Activated T-cell treated with anti-CD3 and anti-CD28 coated beads, Interleukin-2, amount 50 U/mL, for 72 hours (primary cell): ENCODE results near the gene PAQR4. TPM values are rescaled to one million over a fixed set of nuclear protein-coding genes. Genes with fewer than 3 reads are reported as not detected.
"Not testable (repeated sequence)": the region's sequence is repeated elsewhere in the genome, so short reads cannot be mapped to it uniquely, and the experiment has no call there.

Experiments used
- ATAC-seq, 2 donors: fragments of 150-1000 bp; cut with Tn5 transposase; replicated peaks in 1 of 2; 2 replicates each; pipeline ENCODE4 v1.10.0; 2021; ENCODE audit warnings: moderate library complexity in 2 of 2, mild to moderate bottlenecking in 1 of 2
- DNase-seq, 2 donors: peaks; one replicate each; pipeline ENCODE4 v3.0.0; 2021 to 2022; ENCODE audit warnings: mixed read lengths in 1 of 2
- H3K27ac Mint-ChIP-seq: one replicate; pipeline ENCODE4 v1.8.0; 2022; ENCODE audit warnings: mild to moderate bottlenecking, moderate library complexity, mixed read lengths
- H3K27me3 Mint-ChIP-seq: one replicate; pipeline ENCODE4 v1.8.0; 2022; ENCODE audit warnings: low read depth, mixed read lengths
- H3K36me3 Mint-ChIP-seq, 2 donors: one replicate each; pipeline ENCODE4 v1.8.0; 2022; ENCODE audit warnings: mixed read lengths in 2 of 2, mild to moderate bottlenecking in 1 of 2; ENCODE audit not compliant: insufficient read depth in 2 of 2
- H3K4me1 Mint-ChIP-seq: one replicate; pipeline ENCODE4 v1.8.0; 2022; ENCODE audit warnings: low read depth, mixed read lengths
- H3K4me3 Mint-ChIP-seq, 2 donors: one replicate each; pipeline ENCODE4 v1.8.0; 2022; ENCODE audit warnings: mild to moderate bottlenecking in 2 of 2, mixed read lengths in 2 of 2, moderate library complexity in 2 of 2
- H3K9me3 Mint-ChIP-seq, 2 donors: one replicate each; pipeline ENCODE4 v1.8.0; 2022; ENCODE audit warnings: mixed read lengths in 2 of 2
- total RNA-seq, 2 donors: library from RNA; stranded (reverse); gene quantifications; one replicate each; pipeline ENCODE4 v1.2.3, GENCODE V29; 2022

PAQR4 gene
- total RNA-seq, 2 donors from 2014 or later = 31.9 to 40.0 TPM

GRCh38 chr16:2931231-2931914 lies 37.8 kb upstream of the PAQR4 start:
- not testable (repeated sequence) for H3K9me3 Mint-ChIP-seq, H3K36me3 Mint-ChIP-seq, H3K27me3 Mint-ChIP-seq, H3K4me3 Mint-ChIP-seq, H3K4me1 Mint-ChIP-seq, H3K27ac Mint-ChIP-seq, ATAC-seq, DNase-seq

GRCh38 chr16:2933136-2933535 lies 36.0 kb upstream of the PAQR4 start:
- DNase-seq (no peak), ATAC-seq (no peak)
- H3K27me3 Mint-ChIP-seq = no peaks in the 10 kb centered on the region
- H3K27ac Mint-ChIP-seq = no peak overlapping the region
- peaks cover 0 to 2% of the 10 kb centered on the region in 2 donors for H3K36me3 Mint-ChIP-seq
- no peaks in the 10 kb centered on the region for H3K4me1 Mint-ChIP-seq
- H3K9me3 Mint-ChIP-seq = no peaks in the 10 kb centered on the region
- no peak overlapping the region for H3K4me3 Mint-ChIP-seq

GRCh38 chr16:2933701-2934100 lies 35.4 kb upstream of the PAQR4 start:
- no peak overlapping the region for H3K27ac Mint-ChIP-seq
- H3K9me3 Mint-ChIP-seq = no peaks in the 10 kb centered on the region
- ATAC-seq = no peak
- H3K36me3 Mint-ChIP-seq = peaks cover 0 to 2% of the 10 kb centered on the region in 2 donors
- no peak for DNase-seq
- no peaks in the 10 kb centered on the region for H3K27me3 Mint-ChIP-seq
- no peaks in the 10 kb centered on the region for H3K4me1 Mint-ChIP-seq
- no peak overlapping the region for H3K4me3 Mint-ChIP-seq

GRCh38 chr16:2934450-2934849 lies 34.7 kb upstream of the PAQR4 start:
- Mint-ChIP-seq H3K36me3 (peaks cover 0 to 2% of the 10 kb centered on the region in 2 donors), H3K27ac (no peak overlapping the region), H3K9me3 (no peaks in the 10 kb centered on the region), H3K27me3 (no peaks in the 10 kb centered on the region), H3K4me3 (no peak overlapping the region), H3K4me1 (no peaks in the 10 kb centered on the region)
- DNase-seq (no peak), ATAC-seq (no peak)

GRCh38 chr16:2936436-2937011 lies 32.6 kb upstream of the PAQR4 start:
- Mint-ChIP-seq H3K36me3 (peaks cover 0 to 2% of the 10 kb centered on the region in 2 donors), H3K9me3 (no peaks in the 10 kb centered on the region), H3K4me3 (no peak overlapping the region), H3K27ac (no peak overlapping the region), H3K4me1 (no peaks in the 10 kb centered on the region), H3K27me3 (no peaks in the 10 kb centered on the region)
- no peak for ATAC-seq
- no peak for DNase-seq

- Mint-ChIP-seq H3K36me3 (peaks cover 0 to 2% of the 10 kb centered on the region in 2 donors), H3K9me3 (no peaks in the 10 kb centered on the region), H3K27me3 (no peaks in the 10 kb centered on the region), H3K4me1 (no peaks in the 10 kb centered on the region), H3K27ac (no peak overlapping the region), H3K4me3 (no peak overlapping the region)
- ATAC-seq (peak in 1 of 2 donors; percentile 21), DNase-seq (no peak)
These were observed 32.0 kb upstream of the PAQR4 start for GRCh38 chr16:2937170-2937569.

GRCh38 chr16:2938206-2938605 lies 30.9 kb upstream of the PAQR4 start:
- no peak for DNase-seq
- Mint-ChIP-seq H3K27ac (no peak overlapping the region), H3K9me3 (no peaks in the 10 kb centered on the region), H3K36me3 (peaks cover 0 to 4% of the 10 kb centered on the region in 2 donors), H3K4me1 (no peaks in the 10 kb centered on the region), H3K4me3 (no peak overlapping the region), H3K27me3 (no peaks in the 10 kb centered on the region)
- ATAC-seq = no peak

GRCh38 chr16:2939968-2940367 lies 29.2 kb upstream of the PAQR4 start:
- Mint-ChIP-seq H3K4me3 (no peak overlapping the region), H3K4me1 (no peaks in the 10 kb centered on the region), H3K27ac (no peak overlapping the region), H3K36me3 (peaks cover 4% of the 10 kb centered on the region in 2 donors), H3K9me3 (no peaks in the 10 kb centered on the region), H3K27me3 (no peaks in the 10 kb centered on the region)
- ATAC-seq (no peak), DNase-seq (no peak)

GRCh38 chr16:2942045-2942444 lies 27.1 kb upstream of the PAQR4 start:
- DNase-seq (no peak), ATAC-seq (no peak)
- Mint-ChIP-seq H3K9me3 (no peaks in the 10 kb centered on the region), H3K4me1 (no peaks in the 10 kb centered on the region), H3K27me3 (no peaks in the 10 kb centered on the region), H3K27ac (no peak overlapping the region), H3K4me3 (no peak overlapping the region), H3K36me3 (peaks cover 4% of the 10 kb centered on the region in 2 donors)

- H3K27me3 Mint-ChIP-seq, ATAC-seq, H3K4me1 Mint-ChIP-seq, DNase-seq, H3K9me3 Mint-ChIP-seq, H3K27ac Mint-ChIP-seq, H3K4me3 Mint-ChIP-seq, H3K36me3 Mint-ChIP-seq: not testable (repeated sequence)
These were observed 25.4 kb upstream of the PAQR4 start for GRCh38 chr16:2943716-2944115.

- no peak for ATAC-seq
- Mint-ChIP-seq H3K36me3 (peaks cover 4 to 5% of the 10 kb centered on the region in 2 donors), H3K27ac (no peak overlapping the region), H3K4me3 (no peak overlapping the region), H3K9me3 (no peaks in the 10 kb centered on the region), H3K4me1 (peaks cover 4% of the 10 kb centered on the region), H3K27me3 (no peaks in the 10 kb centered on the region)
- DNase-seq = no peak
These were observed 22.5 kb upstream of the PAQR4 start for GRCh38 chr16:2946649-2947048.

GRCh38 chr16:2948807-2949704 lies 20.1 kb upstream of the PAQR4 start:
- H3K9me3 Mint-ChIP-seq = no peaks in the 10 kb centered on the region
- peak in 1 of 2 donors; percentile 16 for ATAC-seq
- H3K27me3 Mint-ChIP-seq = no peaks in the 10 kb centered on the region
- H3K4me1 Mint-ChIP-seq = peaks cover 4% of the 10 kb centered on the region
- H3K27ac Mint-ChIP-seq = no peak overlapping the region
- no peak overlapping the region for H3K4me3 Mint-ChIP-seq
- no peak for DNase-seq
- H3K36me3 Mint-ChIP-seq = peaks cover 0 to 1% of the 10 kb centered on the region in 2 donors

GRCh38 chr16:2949705-2950352 lies 19.3 kb upstream of the PAQR4 start:
- Mint-ChIP-seq H3K4me1 (peaks cover 4% of the 10 kb centered on the region), H3K27me3 (no peaks in the 10 kb centered on the region), H3K4me3 (no peak overlapping the region), H3K9me3 (no peaks in the 10 kb centered on the region), H3K36me3 (peaks cover 0 to 1% of the 10 kb centered on the region in 2 donors), H3K27ac (no peak overlapping the region)
- DNase-seq = no peak
- no peak for ATAC-seq
